IMR-90 (cell line): ENCODE measurements around the gene BMP8B. TPM values are rescaled to one million over a fixed set of nuclear protein-coding genes. Genes with fewer than 3 reads are reported as not detected.

Experiments
- ATAC-seq: fragments of 200-7000 bp; cut with Tn5 transposase; 2 replicates; pipeline ENCODE4 v1.9.1; 2020; ENCODE audit warnings: low read depth, mild to moderate bottlenecking, moderate library complexity
- BruUV-seq: library from RNA; stranded (reverse); fragments of 400-500 nt; replicated peaks from 2 replicates; lab custom pipeline; 2021; lab: Mats Ljungman, UMichigan
- CTCF ChIA-PET: fragments of 300-600 bp; formaldehyde crosslinking; extraction: SDS; loops from one replicate; lab custom pipeline; 2021; ENCODE audit warnings: antibody characterized with exemption; lab: Yijun Ruan, JAX
- POLR2A ChIA-PET: fragments of 300-600 bp; sonication (Branson Sonifier 250); formaldehyde crosslinking; loops from one replicate; lab custom pipeline; 2022; ENCODE audit warnings: antibody characterized with exemption; ENCODE audit not compliant: unreplicated experiment; lab: Charles Lee
- DNase-seq: peaks from one replicate; pipeline ENCODE4 v3.0.0; 2013
- H2AFZ ChIP-seq: replicated peaks from 2 replicates; pipeline ENCODE3; 2013; ENCODE audit warnings: low read length, mild to moderate bottlenecking; ENCODE audit not compliant: poor library complexity
- H2AK5ac ChIP-seq: 2 replicates; pipeline ENCODE4 v1.6.1; 2013; ENCODE audit warnings: low read depth, low read length, inconsistent platforms
- H2AK9ac ChIP-seq: replicated peaks from 2 replicates; pipeline ENCODE3; 2013; ENCODE audit warnings: mild to moderate bottlenecking, low read depth, low read length, moderate library complexity; ENCODE audit not compliant: poor library complexity
- H2BK120ac ChIP-seq: 2 replicates; pipeline ENCODE4 v1.6.1; 2013; ENCODE audit warnings: low read depth, low read length, inconsistent platforms
- H2BK15ac ChIP-seq: 3 replicates; pipeline ENCODE4 v1.6.1; 2013; ENCODE audit warnings: low read depth, low read length, inconsistent platforms
- H2BK20ac ChIP-seq: 2 replicates; pipeline ENCODE4 v1.6.1; 2013; ENCODE audit warnings: low read depth, mild to moderate bottlenecking, inconsistent platforms, low read length, moderate library complexity
- H2BK5ac ChIP-seq: 2 replicates; pipeline ENCODE4 v1.6.1; 2013; ENCODE audit warnings: mild to moderate bottlenecking, low read depth, low read length, inconsistent platforms; ENCODE audit not compliant: poor library complexity, severe bottlenecking
- H3K14ac ChIP-seq: replicated peaks from 2 replicates; pipeline ENCODE4 v1.6.1; 2013; ENCODE audit warnings: low read depth, low read length, inconsistent platforms
- H3K18ac ChIP-seq: 2 replicates; pipeline ENCODE4 v1.6.1; 2013; ENCODE audit warnings: low read depth, low read length, control low read depth
- H3K23ac ChIP-seq: 2 replicates; pipeline ENCODE4 v1.6.1; 2013; ENCODE audit warnings: low read depth, low read length, inconsistent platforms
- H3K27ac ChIP-seq: 2 replicates; pipeline ENCODE4 v1.5.1; 2013; ENCODE audit warnings: mild to moderate bottlenecking, control low read depth, low read length; ENCODE audit not compliant: insufficient read depth
- H3K27me3 ChIP-seq: 2 replicates; pipeline ENCODE4 v1.6.1; 2013; ENCODE audit warnings: low read length; ENCODE audit not compliant: control insufficient read depth, insufficient read depth
- H3K36me3 ChIP-seq: 2 replicates; pipeline ENCODE4 v1.6.1; 2013; ENCODE audit warnings: low read length, mixed read lengths; ENCODE audit not compliant: control insufficient read depth, insufficient read depth
- H3K4ac ChIP-seq: 2 replicates; pipeline ENCODE4 v1.6.1; 2013; ENCODE audit warnings: low read depth, low read length, inconsistent platforms
- H3K4me1 ChIP-seq: 2 replicates; pipeline ENCODE4 v1.6.1; 2013; ENCODE audit warnings: low read length, mixed read lengths; ENCODE audit not compliant: control insufficient read depth, insufficient read depth
- H3K4me2 ChIP-seq: 2 replicates; pipeline ENCODE4 v1.6.1; 2013; ENCODE audit warnings: low read depth, mild to moderate bottlenecking, control low read depth, low read length, moderate library complexity
- H3K4me3 ChIP-seq: 2 replicates; pipeline ENCODE4 v1.5.1; 2013; ENCODE audit warnings: low read depth, mild to moderate bottlenecking, control low read depth, low read length, moderate library complexity; ENCODE audit not compliant: insufficient read depth
- H3K56ac ChIP-seq: 2 replicates; pipeline ENCODE4 v1.6.1; 2013; ENCODE audit warnings: low read length, inconsistent platforms; ENCODE audit not compliant: insufficient read depth; ENCODE audit errors: extremely low read depth
- H3K79me1 ChIP-seq, 2 experiments: 2 replicates each; pipeline ENCODE4 v1.6.1; 2013; ENCODE audit warnings: low read length in 2 of 2, inconsistent platforms in 1 of 2, low read depth in 1 of 2
- H3K9ac ChIP-seq: 2 replicates; pipeline ENCODE4 v1.6.1; 2013; ENCODE audit warnings: low read depth, low read length, control low read depth
- H3K9me1 ChIP-seq: 2 replicates; pipeline ENCODE4 v1.6.1; 2013; ENCODE audit warnings: low read length, inconsistent platforms; ENCODE audit not compliant: insufficient read depth
- H3K9me3 ChIP-seq: 2 replicates; pipeline ENCODE4 v1.6.1; 2013; ENCODE audit warnings: low read length; ENCODE audit not compliant: control insufficient read depth, insufficient read depth
- H4K20me1 ChIP-seq: 2 replicates; pipeline ENCODE4 v1.6.1; 2013; ENCODE audit warnings: low read length, inconsistent platforms; ENCODE audit not compliant: insufficient read depth
- H4K5ac ChIP-seq: 2 replicates; pipeline ENCODE4 v1.6.1; 2013; ENCODE audit warnings: mild to moderate bottlenecking, low read depth, low read length, control low read depth
- H4K8ac ChIP-seq, 2 experiments: 2 replicates each; pipeline ENCODE4 v1.6.1; 2013; ENCODE audit warnings: low read depth in 2 of 2, low read length in 2 of 2, control low read depth in 1 of 2, inconsistent platforms in 1 of 2
- H4K91ac ChIP-seq: 2 replicates; pipeline ENCODE4 v1.6.1; 2013; ENCODE audit warnings: low read depth, low read length, inconsistent platforms; ENCODE audit not compliant: insufficient read depth
- BHLHE40 ChIP-seq: fragments of 150-350 bp; IDR thresholded peaks from 2 replicates; pipeline ENCODE4 v1.6.1; 2016; ENCODE audit warnings: mild to moderate bottlenecking, low read depth, low read length
- CEBPB ChIP-seq: IDR thresholded peaks from 2 replicates; pipeline ENCODE4 v1.6.1; 2012; ENCODE audit warnings: low read depth, low read length, improper control_type of control experiment
- CHD1 ChIP-seq: IDR thresholded peaks from 2 replicates; pipeline ENCODE4 v1.6.1; 2012; ENCODE audit warnings: low read depth, low read length, improper control_type of control experiment
- CTCF ChIP-seq: conservative IDR thresholded peaks from 2 replicates; pipeline ENCODE4 v1.5.1; 2012; ENCODE audit warnings: mild to moderate bottlenecking, low read depth, low read length, improper control_type of control experiment
- ELK1 ChIP-seq: fragments of 150-350 bp; IDR thresholded peaks from 2 replicates; pipeline ENCODE4 v1.6.1; 2016; ENCODE audit warnings: low read depth, mild to moderate bottlenecking, low read length, moderate library complexity, borderline replicate concordance
- FOS ChIP-seq: fragments of 150-350 bp; IDR thresholded peaks from 2 replicates; pipeline ENCODE4 v1.6.1; 2016; ENCODE audit warnings: low read depth, low read length
- MAFK ChIP-seq: IDR thresholded peaks from 2 replicates; pipeline ENCODE4 v1.6.1; 2012; ENCODE audit warnings: low read depth, low read length, improper control_type of control experiment
- MAZ ChIP-seq: IDR thresholded peaks from 2 replicates; pipeline ENCODE4 v1.6.1; 2012; ENCODE audit warnings: low read depth, mild to moderate bottlenecking, low read length, improper control_type of control experiment, moderate library complexity, borderline replicate concordance
- MXI1 ChIP-seq: IDR thresholded peaks from 2 replicates; pipeline ENCODE4 v1.6.1; 2012; ENCODE audit warnings: low read depth, mild to moderate bottlenecking, low read length, moderate library complexity, borderline replicate concordance
- NFE2L2 ChIP-seq: fragments of 150-350 bp; IDR thresholded peaks from 2 replicates; pipeline ENCODE4 v1.6.1; 2016; ENCODE audit warnings: low read depth, mild to moderate bottlenecking, low read length
- POLR2A ChIP-seq: IDR thresholded peaks from 2 replicates; pipeline ENCODE4 v1.6.1; 2012; ENCODE audit warnings: mild to moderate bottlenecking, low read depth, low read length
- RAD21 ChIP-seq: IDR thresholded peaks from 2 replicates; pipeline ENCODE4 v1.6.1; 2012; ENCODE audit warnings: low read length, improper control_type of control experiment
- RCOR1 ChIP-seq: IDR thresholded peaks from 2 replicates; pipeline ENCODE4 v1.6.1; 2012; ENCODE audit warnings: mild to moderate bottlenecking, low read length, improper control_type of control experiment; ENCODE audit not compliant: insufficient replicate concordance
- RFX5 ChIP-seq: IDR thresholded peaks from 2 replicates; pipeline ENCODE4 v1.8.0; 2012; ENCODE audit warnings: low read depth, mild to moderate bottlenecking, low read length, moderate library complexity
- SMC3 ChIP-seq: fragments of 150-350 bp; IDR thresholded peaks from 2 replicates; pipeline ENCODE4 v1.6.1; 2016; ENCODE audit warnings: low read depth, mild to moderate bottlenecking, antibody characterized with exemption, low read length, moderate library complexity
- USF2 ChIP-seq: fragments of 150-350 bp; IDR thresholded peaks from 2 replicates; pipeline ENCODE4 v1.6.1; 2017; ENCODE audit warnings: mild to moderate bottlenecking, antibody characterized with exemption, low read length, low read depth
- WGBS, 2 experiments: methylation state at CpG; one replicate each; pipeline versions ENCODE4 v1.1.5 to v1.1.7; 2013; ENCODE audit warnings: missing lambda C conversion rate in 2 of 2; ENCODE audit not compliant: insufficient read length in 1 of 2; ENCODE audit errors: extremely low coverage in 2 of 2; 5-methylcytosine and 5-hydroxymethylcytosine counted together
- dilution Hi-C: fragments of 300-500 bp; cut with HindIII; formaldehyde crosslinking; loops from one replicate; pipeline ENCODE4 v1.14.3; 2018; ENCODE audit warnings: low sequenced_read_pairs; ENCODE audit not compliant: unreplicated experiment
- in situ Hi-C: fragments of 300-500 bp; cut with MboI; formaldehyde crosslinking; loops from 3 replicates; pipeline ENCODE4 v1.14.3; 2019; ENCODE audit warnings: low sequenced_read_pairs, inconsistent platforms, mixed read lengths
- intact Hi-C: fragments of 100-400 bp; cut with micrococcal nuclease; formaldehyde crosslinking; loops from 2 replicates; pipeline ENCODE4 v1.10.0; 2022
- polyA plus RNA-seq, 3 experiments: library from polyadenylated mRNA; depleted of rRNA; stranded (reverse); fragments of >200 nt; gene quantifications; 2 replicates each; pipeline ENCODE4 v1.2.3, GENCODE V29; 2012; ENCODE audit warnings: low replicate concordance in 1 of 3
- total RNA-seq: library from RNA; depleted of rRNA; stranded (reverse); fragments of >200 nt; gene quantifications from 2 replicates; pipeline ENCODE4 v1.2.3, GENCODE V29; 2012

The BMP8B gene
- total and polyA plus RNA-seq, 2 of the 4 experiments (the other 2 are of a cell fraction) = not detected

- no peaks in the 10 kb centered on the region for H3K4me1 ChIP-seq
These were observed 46.4 kb upstream of the BMP8B start for GRCh38 chr1:39835110-39835509.

More at GRCh38 chr1:39835110-39835509, 46.4 kb upstream of the BMP8B start:
- dilution Hi-C loops = no loop called here
- H3K27ac ChIP-seq = no peak overlapping the region
- no peak overlapping the region for H3K4me2 ChIP-seq
- ChIA-PET CTCF (no interaction called here), POLR2A (no interaction called here)
- peaks cover 11% of the 10 kb centered on the region for H3K36me3 ChIP-seq
- no peak overlapping the region for H3K4me3 ChIP-seq
- no peak overlapping the region for H2AFZ ChIP-seq
- H3K9ac ChIP-seq = no peak overlapping the region
- no peak overlapping the region for H3K14ac ChIP-seq
- DNase-seq = no peak
- ATAC-seq = no peak
- no peak overlapping the region for H3K18ac ChIP-seq
- H2BK5ac ChIP-seq = no peak overlapping the region
- in situ Hi-C loops = no loop called here
- no CpG with 5 or more reads among the region's 2 CpGs for WGBS, 2 experiments
- H3K79me1 ChIP-seq = no peaks in the 10 kb centered on the region
- H3K4ac ChIP-seq = no peak overlapping the region
- BruUV-seq = no TSS peak
- no peak overlapping the region for H2AK5ac ChIP-seq
- no peaks in the 10 kb centered on the region for H3K9me3 ChIP-seq
- intact Hi-C loops = no loop called here
- peaks cover 3% of the 10 kb centered on the region for H3K27me3 ChIP-seq
- H2BK15ac ChIP-seq = no peak overlapping the region
- no peak overlapping the region for H4K91ac ChIP-seq
- TF ChIP-seq RFX5 (no peak), ELK1 (no peak), MAZ (no peak), BHLHE40 (no peak), RCOR1 (no peak), MAFK (no peak), POLR2A (no peak), MXI1 (no peak), CTCF (no peak), USF2 (no peak), CEBPB (no peak), NFE2L2 (no peak), CHD1 (no peak), FOS (no peak), SMC3 (no peak), RAD21 (no peak)
- no peaks in the 10 kb centered on the region for H4K20me1 ChIP-seq
- H4K5ac ChIP-seq = no peak overlapping the region
- H2AK9ac ChIP-seq = no peak overlapping the region
- peaks cover 3% of the 10 kb centered on the region; the same call in 1 of the 2 replicates for H3K9me1 ChIP-seq
- no peak overlapping the region for H2BK20ac ChIP-seq
- H2BK120ac ChIP-seq = no peak overlapping the region
- H3K56ac ChIP-seq = no peak overlapping the region
- H4K8ac ChIP-seq = no peak overlapping the region
- H3K23ac ChIP-seq = no peak overlapping the region
